Measurements from ENCODE around the gene ATRX. TPM values are rescaled to one million over a fixed set of nuclear protein-coding genes. Genes with fewer than 3 reads are reported as not detected.
"Not testable (repeated sequence)": the region's sequence is repeated elsewhere in the genome, so short reads cannot be mapped to it uniquely, and the experiment has no call there.

Gene ATRX
- polyA plus RNA-seq, 1 of the 3 experiments (the other 2 are of a cell fraction) = 27.6 TPM

GRCh38 chrX:77771601-77772000, 14.4 kb downstream of the ATRX start:
- WGBS (ENCODE audit: low lambda C conversion rate) = 100% methylated on average over 1 of the region's 1 CpG

DNA sequence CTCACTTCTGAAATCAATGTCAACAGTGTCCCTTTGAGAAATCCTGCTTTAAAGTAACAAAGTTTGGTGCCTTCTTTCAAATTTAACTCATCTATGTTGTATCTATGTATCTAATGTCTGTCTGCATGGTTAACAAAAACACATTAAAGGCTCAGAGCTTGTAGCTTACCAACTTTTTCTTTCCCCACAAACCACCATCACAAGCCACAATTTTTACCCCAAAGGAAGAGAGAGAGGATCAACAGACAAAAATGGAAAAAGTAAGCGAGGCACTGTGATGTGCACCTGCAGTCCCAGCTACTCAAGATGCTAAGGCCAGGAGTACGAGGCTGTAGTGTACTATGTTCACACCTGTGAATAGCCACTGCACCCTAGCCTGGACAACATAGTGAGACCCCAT, 17.2 kb downstream of the ATRX start:
- H3K27ac ChIP-seq (ENCODE audit: low read depth in 2 of 2, low read length in 1 of 2) = no peak overlapping the region
- TF ChIP-seq TCF12 (IDR thresholded peaks at IDR 0.05) (no peak), SMC3 (IDR thresholded peaks at IDR 0.05; ENCODE audit: low read depth, low read length) (no peak)
- WGBS (ENCODE audit: low lambda C conversion rate) = 96% methylated on average over 2 of the region's 2 CpGs

More at GRCh38 chrX:77771601-77772000, 14.4 kb downstream of the ATRX start:
- TF ChIP-seq GATA2 (CRISPR knock-in tag; IDR thresholded peaks at IDR 0.05) = no peak
- TF ChIP-seq IRF3 (IDR thresholded peaks at IDR 0.05; ENCODE audit: low read depth, low read length) = no peak
- no peak for TF ChIP-seq YY1 (IDR thresholded peaks at IDR 0.05; ENCODE audit: low read depth)
- no peak for TF ChIP-seq TEAD4 (IDR thresholded peaks at IDR 0.05; ENCODE audit: borderline replicate concordance, insufficient read depth)
- no peak for TF ChIP-seq MXI1 (IDR thresholded peaks at IDR 0.05; ENCODE audit: low read depth, low read length)
- TF ChIP-seq, protein P1, sequence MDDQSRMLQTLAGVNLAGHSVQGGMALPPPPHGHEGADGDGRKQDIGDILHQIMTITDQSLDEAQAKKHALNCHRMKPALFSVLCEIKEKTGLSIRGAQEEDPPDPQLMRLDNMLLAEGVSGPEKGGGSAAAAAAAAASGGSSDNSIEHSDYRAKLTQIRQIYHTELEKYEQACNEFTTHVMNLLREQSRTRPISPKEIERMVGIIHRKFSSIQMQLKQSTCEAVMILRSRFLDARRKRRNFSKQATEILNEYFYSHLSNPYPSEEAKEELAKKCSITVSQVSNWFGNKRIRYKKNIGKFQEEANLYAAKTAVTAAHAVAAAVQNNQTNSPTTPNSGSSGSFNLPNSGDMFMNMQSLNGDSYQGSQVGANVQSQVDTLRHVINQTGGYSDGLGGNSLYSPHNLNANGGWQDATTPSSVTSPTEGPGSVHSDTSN (IDR thresholded peaks at IDR 0.05) = no peak
- no peak for TF ChIP-seq TCF12 (IDR thresholded peaks at IDR 0.05)
- TF ChIP-seq, protein P2, sequence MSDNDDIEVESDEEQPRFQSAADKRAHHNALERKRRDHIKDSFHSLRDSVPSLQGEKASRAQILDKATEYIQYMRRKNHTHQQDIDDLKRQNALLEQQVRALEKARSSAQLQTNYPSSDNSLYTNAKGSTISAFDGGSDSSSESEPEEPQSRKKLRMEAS (IDR thresholded peaks at IDR 0.05; ENCODE audit: low read depth) = no peak
- CTCF ChIA-PET = interaction anchor here (0.7 kb wide), 1 partner anchor 49 kb away, joined by 3 read pairs; no protein-coding TSS in a partner anchor
- H3K4me1 ChIP-seq (ENCODE audit: control insufficient read depth in 1 of 2, insufficient read depth in 2 of 2, low read depth in 1 of 2, low read length in 1 of 2) = no peaks in the 10 kb centered on the region
- H3K9me3 ChIP-seq = no peaks in the 10 kb centered on the region
- no peak overlapping the region for H2AFZ ChIP-seq (ENCODE audit: low read depth)
- no peak overlapping the region for H3K4me3 ChIP-seq (ENCODE audit: low read depth in 2 of 2, low read length in 1 of 2)
- no peaks in the 10 kb centered on the region for H3K27me3 ChIP-seq (ENCODE audit: insufficient read depth)
- H3K4me2 ChIP-seq = no peak overlapping the region
- POLR2A ChIA-PET = no interaction called here
- H3K9ac ChIP-seq = no peak overlapping the region
- H3F3A ChIP-seq (replicated peaks; ENCODE audit: insufficient read depth) = peaks cover 3% of the 10 kb centered on the region
- H3K36me3 ChIP-seq (replicated peaks in 1 of 2; ENCODE audit: control insufficient read depth in 1 of 2, insufficient read depth in 2 of 2, low read length in 1 of 2) = no peaks in the 10 kb centered on the region
- H3K79me2 ChIP-seq (ENCODE audit: insufficient read depth) = peaks cover 100% of the 10 kb centered on the region
- no peak for DNase-seq
- H3K27ac ChIP-seq (ENCODE audit: low read depth in 2 of 2, low read length in 1 of 2) = no peak overlapping the region
- no peaks in the 10 kb centered on the region for H3K9me2 ChIP-seq
- peaks cover 95% of the 10 kb centered on the region for H4K20me1 ChIP-seq (ENCODE audit: insufficient read depth)

GRCh38 chrX:77766212-77766611, 19.8 kb downstream of the ATRX start:
- H3K9me3 ChIP-seq; H3K27me3 ChIP-seq (ENCODE audit: insufficient read depth); H3K9ac ChIP-seq; H3K4me2 ChIP-seq; POLR2A ChIA-PET; DNase-seq; H3K4me3 ChIP-seq (ENCODE audit: low read depth in 2 of 2, low read length in 1 of 2); CTCF ChIA-PET; H3K9me2 ChIP-seq; H3F3A ChIP-seq (replicated peaks; ENCODE audit: insufficient read depth); H3K27ac ChIP-seq (ENCODE audit: low read depth in 2 of 2, low read length in 1 of 2); H3K4me1 ChIP-seq (ENCODE audit: control insufficient read depth in 1 of 2, insufficient read depth in 2 of 2, low read depth in 1 of 2, low read length in 1 of 2); H2AFZ ChIP-seq (ENCODE audit: low read depth): not testable (repeated sequence)
- 83% methylated on average over 3 of the region's 33 CpGs for WGBS (ENCODE audit: low lambda C conversion rate)
- peaks cover 0 to 10% of the 10 kb centered on the region in 2 experiments for H3K36me3 ChIP-seq (replicated peaks in 1 of 2; ENCODE audit: control insufficient read depth in 1 of 2, insufficient read depth in 2 of 2, low read length in 1 of 2)
- H3K79me2 ChIP-seq (ENCODE audit: insufficient read depth) = peaks cover 95% of the 10 kb centered on the region
- peaks cover 78% of the 10 kb centered on the region for H4K20me1 ChIP-seq (ENCODE audit: insufficient read depth)

More for the DNA sequence above, 17.2 kb downstream of the ATRX start:
- Histone ChIP-seq H3K4me2 (no peak overlapping the region), H3K36me3 (replicated peaks in 1 of 2; ENCODE audit: control insufficient read depth in 1 of 2, insufficient read depth in 2 of 2, low read length in 1 of 2) (peaks cover 0 to 6% of the 10 kb centered on the region in 2 experiments), H3K79me2 (ENCODE audit: insufficient read depth) (peaks cover 96% of the 10 kb centered on the region), H3F3A (replicated peaks; ENCODE audit: insufficient read depth) (peaks cover 3% of the 10 kb centered on the region), H4K20me1 (ENCODE audit: insufficient read depth) (peaks cover 83% of the 10 kb centered on the region), H3K9me3 (no peaks in the 10 kb centered on the region), H3K9me2 (no peaks in the 10 kb centered on the region), H3K27me3 (ENCODE audit: insufficient read depth) (no peaks in the 10 kb centered on the region), H3K9ac (no peak overlapping the region), H2AFZ (ENCODE audit: low read depth) (no peak overlapping the region), H3K4me1 (ENCODE audit: control insufficient read depth in 1 of 2, insufficient read depth in 2 of 2, low read depth in 1 of 2, low read length in 1 of 2) (no peaks in the 10 kb centered on the region), H3K4me3 (ENCODE audit: low read depth in 2 of 2, low read length in 1 of 2) (no peak overlapping the region)
- no peak for DNase-seq
- ChIA-PET CTCF (interaction anchor here (1.0 kb wide), 1 partner anchor 260 kb away, joined by 3 read pairs; no protein-coding TSS in a partner anchor), POLR2A (no interaction called here)

Data from SK-N-SH (cell line).